Mononuclear cell (primary cell): ENCODE measurements around the gene ZEB1. TPM values are rescaled to one million over a fixed set of nuclear protein-coding genes. Genes with fewer than 3 reads are reported as not detected.
"Not testable (repeated sequence)": the region's sequence is repeated elsewhere in the genome, so short reads cannot be mapped to it uniquely, and the experiment has no call there.

Experiments
- H3K27me3 ChIP-seq: 2 replicates; pipeline ENCODE4 v1.6.0; 2011; ENCODE audit warnings: low read length, control low read depth; ENCODE audit not compliant: insufficient read depth
- H3K4me1 ChIP-seq: 2 replicates; pipeline ENCODE4 v1.5.1; 2011; ENCODE audit warnings: mild to moderate bottlenecking, low read length, control low read depth; ENCODE audit not compliant: insufficient read depth
- H3K4me3 ChIP-seq: 2 replicates; pipeline ENCODE4 v1.5.1; 2011; ENCODE audit warnings: mild to moderate bottlenecking, low read length, moderate library complexity
- H3K9me3 ChIP-seq: 2 replicates; pipeline ENCODE4 v1.5.1; 2011; ENCODE audit warnings: low read depth, mild to moderate bottlenecking, control low read depth, low read length
- total RNA-seq: library from RNA; depleted of rRNA; stranded (reverse); fragments of >200 nt; gene quantifications from one replicate; pipeline ENCODE4 v1.2.3, GENCODE V29; 2012

Gene ZEB1
- total RNA-seq, 1 donor: 172 TPM

DNA sequence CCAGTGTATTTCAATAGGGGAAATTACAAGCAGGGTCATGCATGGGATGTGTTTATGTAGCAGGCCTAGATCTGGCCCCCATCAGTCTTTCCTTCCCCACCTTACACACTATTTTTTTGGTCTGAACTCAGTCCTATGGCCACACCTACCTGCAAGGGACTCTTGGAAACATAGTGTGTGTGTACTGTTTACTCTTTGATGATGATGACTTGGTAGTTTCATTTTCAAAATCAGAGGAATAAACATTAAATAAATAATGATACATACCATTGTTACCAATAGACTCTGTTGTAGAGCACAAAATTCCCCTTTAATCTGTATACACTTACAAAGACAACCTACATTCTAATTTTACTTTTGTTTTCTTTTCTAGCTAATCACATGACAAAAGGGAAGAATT, 191.0 kb downstream of the ZEB1 start:
- no peak overlapping the region for H3K4me3 ChIP-seq
- no peaks in the 10 kb centered on the region for H3K4me1 ChIP-seq
- H3K27me3 ChIP-seq: no peaks in the 10 kb centered on the region
- H3K9me3 ChIP-seq: peaks cover 31% of the 10 kb centered on the region

DNA sequence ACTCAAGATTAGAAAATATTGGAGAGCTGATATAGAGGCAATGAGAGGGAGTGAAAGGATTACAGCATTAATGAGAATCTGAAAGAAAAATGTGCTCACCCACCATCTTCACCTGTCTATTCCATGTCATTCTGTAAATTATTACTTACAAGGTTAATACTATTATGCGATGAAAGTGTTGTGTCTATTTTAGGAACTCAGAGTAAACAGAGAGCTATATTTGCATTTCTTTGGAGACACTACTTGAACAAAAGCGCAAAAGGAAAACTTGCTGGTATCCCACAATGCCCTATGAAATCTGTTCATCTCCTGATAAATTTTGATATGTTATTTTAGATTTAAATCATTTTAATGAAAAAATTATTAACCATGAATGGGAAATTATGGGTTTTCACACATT, 196.1 kb downstream of the ZEB1 start:
- no peaks in the 10 kb centered on the region for H3K27me3 ChIP-seq
- no peaks in the 10 kb centered on the region for H3K4me1 ChIP-seq
- H3K9me3 ChIP-seq: no peaks in the 10 kb centered on the region
- H3K4me3 ChIP-seq: no peak overlapping the region

DNA sequence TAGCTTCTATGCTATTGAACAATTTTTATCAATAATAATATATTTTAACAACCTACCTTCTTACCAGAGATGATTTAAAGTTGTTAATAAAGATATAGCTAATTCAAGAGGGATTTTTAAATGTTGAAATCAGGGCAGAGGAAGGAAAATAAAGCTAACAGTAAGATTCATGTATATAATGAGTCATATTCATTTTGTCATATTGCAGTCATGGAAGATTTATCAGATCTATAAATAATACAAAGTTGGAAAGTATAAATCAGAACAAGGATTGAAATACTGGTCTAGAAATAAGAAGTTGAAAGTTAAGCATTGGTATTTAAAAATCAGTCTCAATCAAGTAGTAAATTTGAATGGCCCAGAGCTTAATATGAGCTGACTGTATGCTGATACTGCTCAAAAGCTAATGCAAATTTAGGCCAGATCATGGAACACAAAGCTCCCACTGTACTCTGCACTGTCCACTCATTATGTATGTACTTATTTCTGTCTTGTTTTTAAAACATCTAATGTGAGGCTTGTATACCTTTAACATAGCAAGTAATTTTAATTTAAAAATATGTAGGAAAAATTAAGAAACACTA, 196.9 kb downstream of the ZEB1 start:
- no peaks in the 10 kb centered on the region for H3K27me3 ChIP-seq
- H3K4me3 ChIP-seq: no peak overlapping the region
- no peaks in the 10 kb centered on the region for H3K9me3 ChIP-seq
- H3K4me1 ChIP-seq: no peaks in the 10 kb centered on the region

DNA sequence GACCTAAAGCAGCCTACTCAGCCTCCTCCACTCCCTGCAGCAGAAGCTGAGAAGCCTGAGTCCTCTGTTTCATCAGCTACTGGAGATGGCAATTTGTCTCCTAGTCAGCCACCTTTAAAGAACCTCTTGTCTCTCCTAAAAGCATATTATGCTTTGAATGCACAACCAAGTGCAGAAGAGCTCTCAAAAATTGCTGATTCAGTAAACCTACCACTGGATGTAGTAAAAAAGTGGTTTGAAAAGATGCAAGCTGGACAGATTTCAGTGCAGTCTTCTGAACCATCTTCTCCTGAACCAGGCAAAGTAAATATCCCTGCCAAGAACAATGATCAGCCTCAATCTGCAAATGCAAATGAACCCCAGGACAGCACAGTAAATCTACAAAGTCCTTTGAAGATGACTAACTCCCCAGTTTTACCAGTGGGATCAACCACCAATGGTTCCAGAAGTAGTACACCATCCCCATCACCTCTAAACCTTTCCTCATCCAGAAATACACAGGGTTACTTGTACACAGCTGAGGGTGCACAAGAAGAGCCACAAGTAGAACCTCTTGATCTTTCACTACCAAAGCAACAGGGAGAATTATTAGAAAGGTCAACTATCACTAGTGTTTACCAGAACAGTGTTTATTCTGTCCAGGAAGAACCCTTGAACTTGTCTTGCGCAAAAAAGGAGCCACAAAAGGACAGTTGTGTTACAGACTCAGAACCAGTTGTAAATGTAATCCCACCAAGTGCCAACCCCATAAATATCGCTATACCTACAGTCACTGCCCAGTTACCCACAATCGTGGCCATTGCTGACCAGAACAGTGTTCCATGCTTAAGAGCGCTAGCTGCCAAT, 202.2 kb downstream of the ZEB1 start:
- H3K9me3 ChIP-seq: no peaks in the 10 kb centered on the region
- no peaks in the 10 kb centered on the region for H3K27me3 ChIP-seq
- H3K4me3 ChIP-seq: no peak overlapping the region
- H3K4me1 ChIP-seq: no peaks in the 10 kb centered on the region

- no peaks in the 10 kb centered on the region for H3K27me3 ChIP-seq
Observed at GRCh38 chr10:31522820-31523219, 203.8 kb downstream of the ZEB1 start.

DNA sequence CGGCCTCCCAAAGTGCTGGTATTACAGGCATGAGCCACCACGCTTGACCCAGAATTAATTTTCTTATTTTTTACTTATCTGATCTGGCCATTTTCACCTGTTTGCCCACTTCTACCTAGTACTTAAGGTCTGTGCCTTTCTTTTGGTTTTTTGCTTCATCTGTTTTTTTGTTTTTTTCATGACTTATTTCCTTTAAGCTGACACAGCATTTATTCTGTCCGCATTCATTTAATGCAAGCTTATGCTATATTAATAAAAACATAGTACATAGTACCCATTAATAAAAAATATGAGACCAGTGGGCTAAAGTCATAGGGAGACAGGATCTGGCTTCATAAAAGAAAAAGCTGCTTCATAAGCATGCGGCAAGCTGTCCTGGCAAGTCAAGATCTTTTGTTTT, 205.4 kb downstream of the ZEB1 start:
- Histone ChIP-seq H3K4me3 (no peak overlapping the region), H3K4me1 (no peaks in the 10 kb centered on the region), H3K9me3 (no peaks in the 10 kb centered on the region), H3K27me3 (no peaks in the 10 kb centered on the region)

More at GRCh38 chr10:31522820-31523219, 203.8 kb downstream of the ZEB1 start:
- Histone ChIP-seq H3K4me1 (no peaks in the 10 kb centered on the region), H3K9me3 (no peaks in the 10 kb centered on the region), H3K4me3 (no peak overlapping the region)

- no peaks in the 10 kb centered on the region for H3K4me1 ChIP-seq
- no peak overlapping the region for H3K4me3 ChIP-seq
- no peaks in the 10 kb centered on the region for H3K27me3 ChIP-seq
- H3K9me3 ChIP-seq: no peaks in the 10 kb centered on the region
Observed at GRCh38 chr10:31526178-31526577, 207.2 kb downstream of the ZEB1 start.

DNA sequence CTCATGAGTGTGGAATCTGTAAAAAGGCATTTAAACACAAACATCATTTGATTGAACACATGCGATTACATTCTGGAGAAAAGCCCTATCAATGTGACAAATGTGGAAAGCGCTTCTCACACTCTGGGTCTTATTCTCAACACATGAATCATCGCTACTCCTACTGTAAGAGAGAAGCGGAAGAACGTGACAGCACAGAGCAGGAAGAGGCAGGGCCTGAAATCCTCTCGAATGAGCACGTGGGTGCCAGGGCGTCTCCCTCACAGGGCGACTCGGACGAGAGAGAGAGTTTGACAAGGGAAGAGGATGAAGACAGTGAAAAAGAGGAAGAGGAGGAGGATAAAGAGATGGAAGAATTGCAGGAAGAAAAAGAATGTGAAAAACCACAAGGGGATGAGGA, 207.7 kb downstream of the ZEB1 start:
- Histone ChIP-seq H3K4me3 (no peak overlapping the region), H3K4me1 (no peaks in the 10 kb centered on the region), H3K9me3 (no peaks in the 10 kb centered on the region), H3K27me3 (no peaks in the 10 kb centered on the region)

DNA sequence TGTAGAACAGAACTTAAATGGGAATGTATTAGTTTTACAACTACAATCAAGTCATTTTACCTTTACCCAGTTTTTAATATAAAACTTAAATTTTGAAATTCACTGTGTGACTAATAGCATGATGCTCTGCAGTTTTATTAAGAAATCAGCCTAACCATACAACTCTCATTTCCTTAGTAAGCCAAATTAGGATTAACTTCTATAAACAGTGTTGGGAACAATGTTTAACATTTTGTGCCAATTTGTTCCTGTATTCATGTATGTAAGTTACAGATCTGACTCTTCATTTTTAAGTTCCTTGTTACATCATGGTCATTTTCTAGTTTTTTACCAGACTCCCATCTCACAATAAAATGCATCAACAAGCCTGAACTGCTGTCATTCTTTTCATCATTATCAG, 209.8 kb downstream of the ZEB1 start:
- Histone ChIP-seq H3K4me1 (no peaks in the 10 kb centered on the region), H3K4me3 (no peak overlapping the region), H3K27me3 (no peaks in the 10 kb centered on the region), H3K9me3 (peaks cover under 1% of the 10 kb centered on the region)

GRCh38 chr10:31536302-31536701, 217.3 kb downstream of the ZEB1 start:
- H3K27me3 ChIP-seq: no peaks in the 10 kb centered on the region
- peaks cover 4% of the 10 kb centered on the region for H3K9me3 ChIP-seq
- no peak overlapping the region for H3K4me3 ChIP-seq
- H3K4me1 ChIP-seq: no peaks in the 10 kb centered on the region

DNA sequence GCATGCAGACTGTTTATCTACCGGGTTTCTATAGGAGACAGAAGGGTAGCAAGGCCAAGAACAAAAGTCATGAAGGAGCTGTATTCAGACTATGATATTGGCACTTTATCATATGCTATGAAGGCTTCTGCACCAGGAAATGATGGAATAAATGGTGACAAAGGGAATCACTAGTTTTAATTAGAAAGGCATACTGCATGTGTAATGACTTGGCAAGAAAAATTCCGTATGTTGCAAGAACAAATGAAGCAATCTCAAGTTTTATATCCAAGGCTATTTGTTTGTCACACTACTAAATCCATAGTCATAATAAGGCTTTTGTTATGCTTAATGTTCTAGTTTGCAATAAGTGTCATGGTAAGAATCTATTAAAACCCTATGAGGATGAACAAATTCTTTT, 230.9 kb downstream of the ZEB1 start:
- H3K4me1 ChIP-seq: no peaks in the 10 kb centered on the region
- no peaks in the 10 kb centered on the region for H3K9me3 ChIP-seq
- no peak overlapping the region for H3K4me3 ChIP-seq
- H3K27me3 ChIP-seq: no peaks in the 10 kb centered on the region

DNA sequence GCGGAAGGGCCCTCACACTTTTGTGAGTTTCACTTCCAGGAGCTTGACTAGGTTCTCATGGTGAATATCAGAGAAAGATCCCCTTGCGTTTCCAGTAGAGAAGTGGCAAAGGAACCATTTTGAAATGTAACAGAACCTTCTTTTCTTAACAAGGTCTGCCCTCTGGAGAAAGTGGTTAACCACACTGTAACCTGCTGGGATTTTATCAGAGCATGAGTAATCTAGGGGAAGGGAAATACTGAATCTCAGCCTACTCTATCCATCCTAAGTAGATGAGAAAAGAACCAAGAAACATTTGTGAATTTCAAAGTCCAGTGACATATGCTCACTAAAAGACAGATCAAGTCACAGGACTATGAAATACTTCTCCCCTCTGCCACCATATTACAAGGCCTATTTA, 235.5 kb downstream of the ZEB1 start:
- Histone ChIP-seq H3K4me3 (no peak overlapping the region), H3K9me3 (peaks cover 23% of the 10 kb centered on the region), H3K4me1 (no peaks in the 10 kb centered on the region), H3K27me3 (no peaks in the 10 kb centered on the region)

DNA sequence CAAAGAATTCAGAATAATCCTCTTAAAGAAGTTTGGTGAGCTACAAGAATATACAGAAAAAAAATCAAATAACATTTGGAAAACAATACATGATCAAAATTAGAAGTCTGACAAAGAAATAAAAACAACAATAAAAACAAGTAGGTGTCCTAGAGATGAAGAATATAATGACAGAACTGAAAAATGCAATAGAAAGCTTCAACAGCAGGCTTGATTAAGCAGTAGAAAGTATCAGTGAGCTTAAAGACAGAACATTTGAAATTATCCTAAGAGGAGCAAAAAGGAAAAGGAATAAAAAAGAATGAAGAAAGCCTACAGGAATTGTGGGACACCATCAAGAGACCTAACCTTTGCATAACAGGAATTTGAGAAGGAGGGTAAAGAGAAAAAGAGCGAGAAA, 238.8 kb downstream of the ZEB1 start:
- Histone ChIP-seq H3K9me3 (peaks cover 31% of the 10 kb centered on the region), H3K27me3 (no peaks in the 10 kb centered on the region)

GRCh38 chr10:31568252-31568861, 249.3 kb downstream of the ZEB1 start:
- H3K9me3 ChIP-seq, H3K4me3 ChIP-seq, H3K4me1 ChIP-seq, H3K27me3 ChIP-seq: not testable (repeated sequence)

More for the DNA sequence above, 238.8 kb downstream of the ZEB1 start:
- H3K4me1 ChIP-seq: no peaks in the 10 kb centered on the region
- H3K4me3 ChIP-seq: no peak overlapping the region

- Histone ChIP-seq H3K4me1 (no peaks in the 10 kb centered on the region), H3K4me3 (no peak overlapping the region), H3K27me3 (peaks cover 3% of the 10 kb centered on the region), H3K9me3 (peaks cover 5% of the 10 kb centered on the region)
Observed at GRCh38 chr10:31574577-31574976, 255.6 kb downstream of the ZEB1 start.
